WTC11 (cell line): ENCODE measurements around the gene CSNK2A2. TPM values are rescaled to one million over a fixed set of nuclear protein-coding genes. Genes with fewer than 3 reads are reported as not detected.

Source experiments
- ATAC-seq: fragments of 200-7000 bp; cut with Tn5 transposase; 2 replicates; pipeline ENCODE4 v1.10.0; 2021; ENCODE audit warnings: mild to moderate bottlenecking, moderate library complexity
- CTCF ChIA-PET: fragments of 300-600 bp; sonication (Branson Sonifier 250); formaldehyde crosslinking; loops from one replicate; lab custom pipeline; 2021; ENCODE audit warnings: antibody characterized with exemption; lab: Charles Lee
- POLR2A ChIA-PET: fragments of 350-600 bp; sonication (Branson Sonifier 250); formaldehyde crosslinking; loops from one replicate; lab custom pipeline; 2021; ENCODE audit warnings: antibody characterized with exemption; lab: Charles Lee
- DNase-seq: peaks from one replicate; pipeline ENCODE4 v3.0.0; 2021; ENCODE audit warnings: low spot score
- H3K27ac Mint-ChIP-seq: 2 replicates; pipeline ENCODE4 v1.8.0; 2021; ENCODE audit warnings: mixed read lengths
- H3K27me3 Mint-ChIP-seq: 2 replicates; pipeline ENCODE4 v1.8.0; 2021; ENCODE audit warnings: low read depth, mild to moderate bottlenecking, moderate library complexity, mixed read lengths
- H3K36me3 Mint-ChIP-seq: 2 replicates; pipeline ENCODE4 v1.8.0; 2021; ENCODE audit warnings: mixed read lengths
- H3K4me1 Mint-ChIP-seq: 2 replicates; pipeline ENCODE4 v1.8.0; 2022; ENCODE audit warnings: mixed read lengths
- H3K4me3 Mint-ChIP-seq: 2 replicates; pipeline ENCODE4 v1.8.0; 2021; ENCODE audit warnings: mild to moderate bottlenecking, moderate library complexity, mixed read lengths
- H3K9me3 Mint-ChIP-seq: 2 replicates; pipeline ENCODE4 v1.8.0; 2021; ENCODE audit warnings: mixed read lengths
- AFF4 ChIP-seq: sonication (generic); formaldehyde crosslinking; IDR thresholded peaks from 2 replicates; pipeline ENCODE4 v1.8.1; 2023; ENCODE audit warnings: mild to moderate bottlenecking, missing genetic modification reagents, borderline replicate concordance
- AR ChIP-seq: fragments of 250-450 bp; sonication (Bioruptor Pico); IDR thresholded peaks from 2 replicates; pipeline ENCODE4 v1.9.0; 2021; ENCODE audit warnings: mild to moderate bottlenecking
- ATF2 ChIP-seq: sonication (generic); formaldehyde crosslinking; IDR thresholded peaks from 2 replicates; pipeline ENCODE4 v1.8.1; 2022; ENCODE audit warnings: low read depth, missing genetic modification reagents, borderline replicate concordance
- ATF3 ChIP-seq: sonication (generic); formaldehyde crosslinking; conservative IDR thresholded peaks from 2 replicates; pipeline ENCODE4 v1.8.1; 2022; ENCODE audit warnings: mild to moderate bottlenecking, missing genetic modification reagents
- CBFB ChIP-seq: sonication (generic); formaldehyde crosslinking; IDR thresholded peaks from 2 replicates; pipeline ENCODE4 v1.8.1; 2022; ENCODE audit warnings: mild to moderate bottlenecking, low read depth, missing genetic modification reagents
- CTCF ChIP-seq: fragments of 200-600 bp; IDR thresholded peaks from 2 replicates; pipeline ENCODE4 v1.8.0; 2022; ENCODE audit warnings: antibody characterized with exemption
- ELF4 ChIP-seq: sonication (generic); formaldehyde crosslinking; IDR thresholded peaks from 2 replicates; pipeline ENCODE4 v1.8.1; 2022; ENCODE audit warnings: low read depth, mild to moderate bottlenecking, moderate library complexity, missing genetic modification reagents
- FOXJ3 ChIP-seq: sonication (generic); formaldehyde crosslinking; IDR thresholded peaks from 2 replicates; pipeline ENCODE4 v1.9.0; 2021; ENCODE audit warnings: missing genetic modification reagents, mild to moderate bottlenecking, borderline replicate concordance
- FOXP4 ChIP-seq: sonication (generic); formaldehyde crosslinking; IDR thresholded peaks from 2 replicates; pipeline ENCODE4 v1.8.0; 2022; ENCODE audit warnings: mild to moderate bottlenecking, missing genetic modification reagents
- GABPB1 ChIP-seq: sonication (generic); formaldehyde crosslinking; IDR thresholded peaks from 2 replicates; pipeline ENCODE4 v1.8.1; 2023; ENCODE audit warnings: mild to moderate bottlenecking, missing genetic modification reagents
- GRHL2 ChIP-seq: fragments of 250-450 bp; sonication (Bioruptor Pico); IDR thresholded peaks from 2 replicates; pipeline ENCODE4 v1.8.0; 2022; ENCODE audit warnings: mild to moderate bottlenecking, moderate library complexity; ENCODE audit not compliant: insufficient replicate concordance, severe bottlenecking
- IRF1 ChIP-seq: sonication (generic); formaldehyde crosslinking; IDR thresholded peaks from 2 replicates; pipeline ENCODE4 v1.8.0; 2023; ENCODE audit warnings: missing genetic modification reagents
- JUN ChIP-seq: sonication (generic); formaldehyde crosslinking; IDR thresholded peaks from 2 replicates; pipeline ENCODE4 v1.8.0; 2023; ENCODE audit warnings: mild to moderate bottlenecking, missing genetic modification reagents
- KAT7 ChIP-seq: sonication (generic); formaldehyde crosslinking; IDR thresholded peaks from 2 replicates; pipeline ENCODE4 v1.8.1; 2023; ENCODE audit warnings: missing genetic modification reagents, mild to moderate bottlenecking, borderline replicate concordance
- MYBL2 ChIP-seq: sonication (generic); formaldehyde crosslinking; IDR thresholded peaks from 2 replicates; pipeline ENCODE4 v1.8.1; 2023; ENCODE audit warnings: mild to moderate bottlenecking, moderate library complexity, missing genetic modification reagents
- TEAD1 ChIP-seq: sonication (generic); formaldehyde crosslinking; IDR thresholded peaks from 2 replicates; pipeline ENCODE4 v1.8.0; 2022; ENCODE audit warnings: mild to moderate bottlenecking, missing genetic modification reagents
- ZNF121 ChIP-seq: sonication (generic); formaldehyde crosslinking; IDR thresholded peaks from 2 replicates; pipeline ENCODE4 v1.8.0; 2023; ENCODE audit warnings: missing genetic modification reagents
- ZNF232 ChIP-seq: sonication (generic); formaldehyde crosslinking; IDR thresholded peaks from 2 replicates; pipeline ENCODE4 v1.8.0; 2022; ENCODE audit warnings: mild to moderate bottlenecking, missing genetic modification reagents
- ZNF396 ChIP-seq: fragments of 250-450 bp; sonication (Bioruptor Pico); IDR thresholded peaks from 2 replicates; pipeline ENCODE4 v1.8.0; 2021; ENCODE audit warnings: mild to moderate bottlenecking, moderate library complexity, borderline replicate concordance
- ZNF512 ChIP-seq: sonication (generic); formaldehyde crosslinking; IDR thresholded peaks from 2 replicates; pipeline ENCODE4 v1.8.1; 2022; ENCODE audit warnings: missing genetic modification reagents, borderline replicate concordance
- total RNA-seq: library from RNA; stranded (reverse); gene quantifications from 3 replicates; pipeline ENCODE4 v1.2.3, GENCODE V29; 2021

The CSNK2A2 gene
- total RNA-seq, 1 experiment from 2014 or later = 114 TPM

GRCh38 chr16:58116529-58116928, 81.4 kb downstream of the CSNK2A2 start:
- ATAC-seq = no peak
- ChIA-PET POLR2A (no interaction called here), CTCF (interaction anchor here (0.7 to 1.6 kb wide), 2 partner anchors 10 to 19 kb away, joined by 3 to 4 read pairs; no protein-coding TSS in a partner anchor)
- no peak for DNase-seq
- H3K4me3 Mint-ChIP-seq = no peak overlapping the region
- H3K36me3 Mint-ChIP-seq = peaks cover 44% of the 10 kb centered on the region
- TF ChIP-seq IRF1 (CRISPR knock-in tag) (no peak), GRHL2 (CRISPR knock-in tag) (no peak), FOXJ3 (CRISPR knock-in tag) (no peak), FOXP4 (CRISPR knock-in tag) (no peak), MYBL2 (CRISPR knock-in tag) (no peak), ATF2 (no peak), AFF4 (CRISPR knock-in tag) (no peak), ZNF512 (CRISPR knock-in tag) (no peak), ZNF121 (CRISPR knock-in tag) (no peak), AR (CRISPR knock-in tag) (no peak), ELF4 (CRISPR knock-in tag) (no peak), CBFB (no peak), TEAD1 (no peak), GABPB1 (no peak), ATF3 (no peak), ZNF396 (CRISPR knock-in tag) (no peak), JUN (no peak), ZNF232 (no peak), CTCF (no peak), KAT7 (CRISPR knock-in tag) (no peak)
- H3K4me1 Mint-ChIP-seq = peaks cover 13% of the 10 kb centered on the region
- no peak overlapping the region for H3K27ac Mint-ChIP-seq
- no peaks in the 10 kb centered on the region for H3K27me3 Mint-ChIP-seq
- peaks cover 3% of the 10 kb centered on the region; the same call in 1 of the 2 replicates for H3K9me3 Mint-ChIP-seq
